ENCODE results near the gene SHFL. TPM values are rescaled to one million over a fixed set of nuclear protein-coding genes. Genes with fewer than 3 reads are reported as not detected.

The SHFL gene
- total RNA-seq, 2 donors from 2014 or later = 65.2 to 68.0 TPM

DNA sequence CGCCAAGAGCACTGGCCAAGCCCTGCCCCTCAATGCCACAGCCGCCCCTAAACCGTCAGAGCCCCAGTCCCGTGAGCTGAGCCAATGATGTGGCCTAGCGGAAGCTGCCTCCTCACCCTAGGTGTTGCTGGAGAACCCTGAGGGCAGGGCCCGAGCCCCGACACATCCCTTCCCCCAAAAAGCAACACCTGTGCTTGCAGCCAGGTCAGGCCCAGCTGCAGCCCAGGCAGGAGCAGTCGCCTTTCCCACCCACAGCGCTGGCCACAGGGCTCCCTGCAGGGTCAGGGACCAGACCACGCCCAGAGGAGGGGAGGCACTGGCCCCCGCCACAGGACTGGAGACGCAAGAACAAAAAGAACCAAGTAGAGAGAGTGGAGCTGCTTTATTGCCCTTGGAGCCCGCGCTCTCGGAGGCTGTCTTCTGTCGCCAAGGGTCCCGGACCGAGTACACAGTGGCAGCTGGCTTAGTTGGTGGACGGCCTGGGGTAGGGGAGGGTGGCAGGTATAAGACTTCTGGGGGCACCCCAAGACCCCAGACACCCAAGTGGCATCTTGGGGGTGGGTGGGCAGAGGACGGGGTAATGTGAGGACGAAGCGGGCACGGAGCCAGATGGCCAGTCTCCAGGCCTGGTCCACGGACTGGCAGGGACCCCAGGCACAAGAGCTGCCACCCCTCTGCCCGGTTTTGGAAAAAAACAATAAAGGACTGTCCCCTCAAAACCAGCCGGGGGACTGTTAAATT, 28.7 kb downstream of the SHFL start:
- no peak for ATAC-seq
- H3K27ac Mint-ChIP-seq = no peak overlapping the region
- H3K27me3 Mint-ChIP-seq = no peaks in the 10 kb centered on the region
- H3K4me3 Mint-ChIP-seq = peak overlapping the region; percentile 25
- DNase-seq = no peak
- H3K9me3 ChIP-seq (ENCODE audit: control insufficient read depth, low read length, poor library complexity, severe bottlenecking) = no peaks in the 10 kb centered on the region
- peaks cover 34% of the 10 kb centered on the region for H3K4me1 Mint-ChIP-seq
- H3K36me3 Mint-ChIP-seq (ENCODE audit: low read depth) = peaks cover 8% of the 10 kb centered on the region

DNA sequence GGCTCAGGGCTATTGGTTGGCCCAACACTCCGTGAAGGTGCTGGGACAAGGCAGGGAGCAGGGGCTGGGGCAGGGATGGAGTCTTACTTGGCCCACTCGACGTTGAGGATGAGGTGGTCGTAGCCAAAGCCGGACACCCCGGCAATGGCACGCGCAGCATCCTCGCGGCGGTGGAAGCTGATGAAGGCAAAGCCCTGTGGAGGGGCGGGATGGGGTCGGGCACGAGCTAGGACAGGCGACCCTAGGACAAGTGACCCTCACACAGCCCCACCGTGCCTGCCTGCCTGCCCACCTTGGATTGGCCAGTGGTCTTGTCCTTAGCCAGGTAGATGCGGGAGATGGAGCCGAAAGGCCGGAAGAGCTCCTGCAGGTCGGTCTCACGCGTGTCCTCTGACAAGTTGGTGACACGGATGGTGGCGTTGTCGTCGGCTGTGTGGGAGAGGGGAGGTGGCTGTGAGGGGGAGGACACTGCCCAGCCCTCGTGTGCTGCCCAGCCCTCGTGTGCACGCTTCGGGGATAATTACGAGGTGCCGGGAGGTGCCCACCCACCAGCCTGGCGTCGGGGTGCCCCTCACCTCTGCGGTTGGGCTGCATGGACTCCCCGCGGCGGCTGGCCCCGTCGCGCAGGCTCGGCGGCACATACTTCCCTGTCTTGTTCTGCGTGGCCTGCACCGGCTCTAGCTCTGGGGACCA, 29.4 kb downstream of the SHFL start:
- no peak overlapping the region for H3K4me3 Mint-ChIP-seq
- H3K36me3 Mint-ChIP-seq (ENCODE audit: low read depth) = peaks cover 7% of the 10 kb centered on the region
- H3K27me3 Mint-ChIP-seq = no peaks in the 10 kb centered on the region
- H3K9me3 ChIP-seq (ENCODE audit: control insufficient read depth, low read length, poor library complexity, severe bottlenecking) = no peaks in the 10 kb centered on the region
- DNase-seq = no peak
- ATAC-seq = no peak
- peak overlapping the region; percentile 8 for H3K27ac Mint-ChIP-seq
- peaks cover 35% of the 10 kb centered on the region for H3K4me1 Mint-ChIP-seq

DNA sequence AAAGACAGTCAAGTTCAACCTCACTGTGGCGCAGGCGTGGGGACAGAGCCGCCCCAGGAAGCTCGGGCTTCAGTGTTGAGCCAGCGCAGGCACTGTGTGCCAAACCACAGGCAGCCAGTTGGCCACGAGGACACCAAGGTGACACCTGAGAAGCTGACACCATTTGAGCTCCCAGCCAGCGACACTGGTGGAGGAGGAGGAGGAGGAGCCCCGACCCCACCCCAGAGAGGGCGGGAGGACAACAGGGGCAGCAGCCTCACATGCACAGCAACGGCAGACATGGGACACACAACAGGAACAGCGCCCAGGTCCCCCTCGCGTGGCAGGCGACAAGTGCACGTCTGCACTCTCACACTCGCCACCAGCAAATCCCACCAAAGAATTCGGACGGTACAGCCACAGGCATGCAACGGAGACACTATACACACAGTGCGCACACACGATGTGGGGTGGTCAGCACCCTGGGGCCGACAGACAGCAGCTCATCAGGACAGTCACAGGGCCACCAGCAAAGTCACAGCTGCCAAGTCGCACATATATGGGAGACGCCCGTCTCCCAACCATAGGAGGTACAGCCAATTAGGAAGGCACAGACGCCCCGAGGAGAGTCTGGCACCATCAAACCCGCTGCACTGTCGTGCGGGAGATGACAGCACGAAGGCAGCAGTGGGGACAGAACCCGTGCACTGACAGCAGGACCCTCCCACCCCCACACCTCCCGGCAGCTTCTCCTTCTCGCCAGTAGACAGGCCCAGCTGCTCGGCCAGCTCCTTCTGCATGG, 30.2 kb downstream of the SHFL start:
- Mint-ChIP-seq H3K4me1 (peaks cover 31% of the 10 kb centered on the region), H3K27ac (peak overlapping the region; percentile 8), H3K36me3 (ENCODE audit: low read depth) (peaks cover 4% of the 10 kb centered on the region), H3K27me3 (no peaks in the 10 kb centered on the region), H3K4me3 (peak overlapping the region; percentile 71)
- ATAC-seq (no peak), DNase-seq (no peak)
- no peaks in the 10 kb centered on the region for H3K9me3 ChIP-seq (ENCODE audit: control insufficient read depth, low read length, poor library complexity, severe bottlenecking)

DNA sequence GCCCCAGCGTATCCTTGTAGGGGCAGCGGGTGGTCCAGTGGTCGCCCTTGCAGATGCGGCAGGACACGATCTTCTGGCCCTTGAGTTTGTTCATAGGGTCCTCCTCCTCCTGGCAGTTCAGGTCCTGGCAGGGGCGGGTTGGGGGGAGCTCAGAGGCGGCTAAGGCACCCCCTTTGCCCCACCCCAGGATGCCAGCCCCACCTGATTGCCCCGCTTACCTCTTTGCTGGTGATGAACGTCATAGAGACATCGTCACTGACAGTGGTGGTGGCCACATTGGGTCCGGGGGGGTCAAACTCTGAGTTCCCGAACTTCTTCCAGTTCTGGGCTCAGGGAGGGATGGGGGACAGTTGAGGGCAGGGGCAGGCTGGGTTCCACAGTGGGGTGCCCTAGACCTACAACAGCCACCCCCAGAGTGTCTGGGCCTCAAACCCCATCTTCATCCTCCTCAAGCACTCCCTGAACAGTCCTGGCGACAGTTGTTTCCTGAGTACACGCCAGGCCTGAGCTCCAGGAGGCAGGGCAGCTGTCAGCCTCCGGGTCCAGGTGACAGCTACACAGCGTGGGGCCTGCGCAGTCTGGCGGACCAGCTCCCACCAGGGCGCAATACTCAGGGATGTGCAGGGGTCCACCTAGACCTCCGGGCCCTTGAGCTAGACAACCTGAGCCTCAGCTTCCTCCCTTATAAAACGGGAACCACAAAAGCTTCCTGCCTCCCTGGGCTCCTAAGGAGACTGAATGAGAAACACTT, 30.9 kb downstream of the SHFL start:
- peaks cover 28% of the 10 kb centered on the region for H3K4me1 Mint-ChIP-seq
- peak overlapping the region; percentile 8 for H3K27ac Mint-ChIP-seq
- peak overlapping the region; percentile 15 for H3K4me3 Mint-ChIP-seq
- no peaks in the 10 kb centered on the region for H3K27me3 Mint-ChIP-seq
- peaks cover 4% of the 10 kb centered on the region for H3K36me3 Mint-ChIP-seq (ENCODE audit: low read depth)
- no peak for ATAC-seq
- DNase-seq = no peak
- no peaks in the 10 kb centered on the region for H3K9me3 ChIP-seq (ENCODE audit: control insufficient read depth, low read length, poor library complexity, severe bottlenecking)

DNA sequence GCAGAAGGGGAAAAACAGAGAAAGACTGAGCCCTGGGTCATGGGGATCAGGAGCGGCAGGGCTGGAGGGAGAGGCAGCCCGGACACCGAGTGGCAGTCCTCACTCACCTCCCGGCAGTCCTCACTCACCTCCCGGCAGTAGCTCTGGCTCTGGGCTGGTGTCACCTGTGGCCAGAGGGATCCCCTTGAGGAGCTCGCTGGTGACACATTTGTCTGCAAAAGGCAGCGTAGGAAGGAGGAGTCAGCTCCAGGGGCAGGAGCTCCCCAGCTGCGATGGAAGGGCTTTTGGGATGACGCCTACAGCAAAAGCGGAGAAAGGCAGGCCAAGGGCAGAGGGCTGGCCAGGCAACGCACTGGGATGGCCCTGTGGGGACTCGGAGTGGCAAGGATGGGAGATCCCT, 32.8 kb downstream of the SHFL start:
- H3K4me3 Mint-ChIP-seq = peak overlapping the region; percentile 93
- H3K4me1 Mint-ChIP-seq = peaks cover 14% of the 10 kb centered on the region
- no peaks in the 10 kb centered on the region for H3K27me3 Mint-ChIP-seq
- no peaks in the 10 kb centered on the region for H3K9me3 ChIP-seq (ENCODE audit: control insufficient read depth, low read length, poor library complexity, severe bottlenecking)
- DNase-seq = no peak
- H3K27ac Mint-ChIP-seq = peak overlapping the region; percentile 91
- H3K36me3 Mint-ChIP-seq (ENCODE audit: low read depth) = peaks cover 4% of the 10 kb centered on the region
- no peak for ATAC-seq

DNA sequence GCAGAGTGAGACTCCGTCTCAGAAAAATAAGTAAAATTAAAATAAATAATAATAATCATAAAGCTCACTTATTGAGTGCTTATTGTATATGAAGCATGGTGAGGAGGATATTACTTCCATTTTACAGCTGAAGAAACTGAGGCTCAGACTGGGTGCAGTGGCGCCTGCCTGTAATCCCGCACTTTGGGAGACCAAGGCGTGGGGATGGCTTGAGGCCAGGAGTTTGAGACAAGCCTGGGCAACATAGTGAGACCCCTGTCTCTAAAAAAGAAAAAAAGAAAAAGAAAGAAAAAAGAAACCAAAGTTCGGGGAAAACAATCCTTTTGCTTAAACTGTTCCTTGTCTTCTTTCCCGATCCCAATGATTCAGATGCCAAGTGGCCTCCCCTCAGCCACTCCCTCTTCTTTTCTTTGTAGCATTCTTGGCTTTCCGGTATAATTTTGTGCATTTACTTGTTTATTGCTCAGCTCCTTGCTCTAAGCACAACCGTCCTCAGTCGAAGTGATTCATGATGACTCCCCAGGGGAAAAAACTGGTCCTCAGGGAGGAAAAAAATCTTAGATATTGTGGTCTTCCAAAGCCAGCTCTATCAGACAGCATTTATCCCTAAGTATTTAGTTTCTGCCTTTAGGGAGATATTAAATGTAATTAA, 34.5 kb downstream of the SHFL start:
- H3K4me3 Mint-ChIP-seq = no peak overlapping the region
- no peaks in the 10 kb centered on the region for H3K27me3 Mint-ChIP-seq
- no peak for ATAC-seq
- no peak for DNase-seq
- H3K36me3 Mint-ChIP-seq (ENCODE audit: low read depth) = peaks cover 3% of the 10 kb centered on the region
- no peaks in the 10 kb centered on the region for H3K9me3 ChIP-seq (ENCODE audit: control insufficient read depth, low read length, poor library complexity, severe bottlenecking)
- no peak overlapping the region for H3K27ac Mint-ChIP-seq
- peaks cover 14% of the 10 kb centered on the region for H3K4me1 Mint-ChIP-seq

DNA sequence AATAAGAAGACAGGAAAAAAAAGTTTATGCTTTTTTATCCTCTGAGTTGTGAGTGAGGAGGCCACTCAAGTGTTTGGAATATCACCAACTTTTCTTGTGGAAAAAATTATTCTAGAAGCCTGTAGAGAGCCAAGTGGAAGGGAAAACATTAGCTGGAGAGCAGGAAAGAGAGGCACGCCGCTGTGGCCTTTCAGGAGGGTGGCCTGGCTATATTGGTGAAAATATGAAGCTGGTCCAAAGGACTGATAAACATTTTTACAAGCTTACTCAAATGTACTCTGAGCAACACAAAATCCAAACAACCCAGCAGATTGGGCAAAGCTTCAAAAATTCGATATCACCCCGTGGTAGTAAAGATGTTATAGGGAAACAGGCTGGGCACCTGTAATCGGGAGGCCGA, 35.9 kb downstream of the SHFL start:
- no peak overlapping the region for H3K4me3 Mint-ChIP-seq
- no peak overlapping the region for H3K27ac Mint-ChIP-seq

DNA sequence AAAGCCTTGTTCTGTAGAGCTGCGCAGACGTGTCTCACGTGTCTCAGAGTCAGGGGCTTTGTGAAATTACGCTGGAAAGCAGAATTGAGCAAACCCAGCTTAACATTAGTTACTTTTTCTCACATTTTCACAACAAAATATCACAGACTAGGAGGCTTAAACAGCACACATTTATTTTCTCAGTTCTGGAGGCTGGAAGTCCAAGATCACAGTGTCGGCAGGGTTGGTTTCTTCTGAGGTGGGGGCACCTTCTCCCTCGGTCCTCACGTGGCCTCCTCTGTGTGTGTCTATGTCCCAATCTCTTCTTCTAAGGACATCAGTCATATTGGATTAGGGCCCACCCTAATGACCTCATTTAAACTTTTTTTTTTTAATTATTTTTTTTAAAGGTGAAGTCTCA, 38.3 kb downstream of the SHFL start:
- peaks cover 7% of the 10 kb centered on the region for H3K4me1 Mint-ChIP-seq
- ATAC-seq = no peak
- H3K9me3 ChIP-seq (ENCODE audit: control insufficient read depth, low read length, poor library complexity, severe bottlenecking) = no peaks in the 10 kb centered on the region
- H3K27ac Mint-ChIP-seq = no peak overlapping the region
- H3K27me3 Mint-ChIP-seq = no peaks in the 10 kb centered on the region
- H3K4me3 Mint-ChIP-seq = no peak overlapping the region
- DNase-seq = no peak
- H3K36me3 Mint-ChIP-seq (ENCODE audit: low read depth) = peaks cover 3% of the 10 kb centered on the region

More for the DNA sequence above, 35.9 kb downstream of the SHFL start:
- ATAC-seq (no peak), DNase-seq (no peak)
- no peaks in the 10 kb centered on the region for H3K27me3 Mint-ChIP-seq
- H3K9me3 ChIP-seq (ENCODE audit: control insufficient read depth, low read length, poor library complexity, severe bottlenecking) = no peaks in the 10 kb centered on the region
- peaks cover 3% of the 10 kb centered on the region for H3K36me3 Mint-ChIP-seq (ENCODE audit: low read depth)
- H3K4me1 Mint-ChIP-seq = peaks cover 12% of the 10 kb centered on the region

DNA sequence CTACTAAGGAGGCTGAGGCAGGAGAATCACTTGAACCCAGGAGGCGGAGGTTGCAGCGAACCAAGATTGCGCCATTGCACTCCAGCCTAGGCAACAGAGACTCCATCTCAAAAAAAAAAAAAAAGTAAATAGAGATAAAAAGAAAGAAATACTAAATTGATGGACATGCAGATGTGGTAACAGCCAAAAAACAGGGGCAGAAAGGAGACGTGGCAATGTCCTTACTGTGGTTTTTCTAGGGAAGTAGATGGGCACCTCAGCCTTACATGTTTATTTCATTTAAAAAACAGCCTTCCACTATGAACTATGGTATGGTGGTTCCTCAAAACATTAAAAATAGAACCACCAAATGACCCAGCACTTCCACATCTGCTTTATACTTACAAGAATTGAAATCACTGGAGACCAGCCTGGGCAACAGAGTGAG, 40.1 kb downstream of the SHFL start:
- Mint-ChIP-seq H3K4me1 (peaks cover 4% of the 10 kb centered on the region), H3K27ac (peak overlapping the region; percentile 45), H3K4me3 (no peak overlapping the region), H3K36me3 (ENCODE audit: low read depth) (no peaks in the 10 kb centered on the region), H3K27me3 (no peaks in the 10 kb centered on the region)
- DNase-seq (no peak), ATAC-seq (peak; percentile 39)
- H3K9me3 ChIP-seq (ENCODE audit: control insufficient read depth, low read length, poor library complexity, severe bottlenecking) = no peaks in the 10 kb centered on the region

DNA sequence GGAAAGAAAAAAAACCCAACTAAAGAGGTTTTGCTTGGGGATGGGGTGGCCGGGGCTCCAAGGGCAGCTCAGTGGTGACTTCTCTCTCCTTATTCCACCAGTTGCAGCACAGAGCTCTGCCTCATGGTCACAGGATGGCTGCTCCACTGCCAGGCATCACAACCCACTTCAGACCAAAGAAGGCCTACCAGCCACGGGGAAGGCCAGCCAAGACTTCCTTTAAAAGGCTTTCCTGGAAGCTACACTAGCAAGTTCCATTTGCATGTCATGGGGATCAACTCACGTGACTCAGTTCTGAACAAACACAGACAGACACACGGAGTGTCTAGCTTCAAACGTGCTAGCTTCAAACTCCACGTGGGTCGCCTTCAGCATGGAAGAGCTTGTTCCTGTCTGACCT, 46.8 kb downstream of the SHFL start:
- Mint-ChIP-seq H3K27ac (no peak overlapping the region), H3K4me3 (no peak overlapping the region), H3K4me1 (peaks cover 5% of the 10 kb centered on the region), H3K36me3 (ENCODE audit: low read depth) (peaks cover 7% of the 10 kb centered on the region), H3K27me3 (no peaks in the 10 kb centered on the region)
- no peaks in the 10 kb centered on the region for H3K9me3 ChIP-seq (ENCODE audit: control insufficient read depth, low read length, poor library complexity, severe bottlenecking)
- DNase-seq (no peak), ATAC-seq (no peak)

DNA sequence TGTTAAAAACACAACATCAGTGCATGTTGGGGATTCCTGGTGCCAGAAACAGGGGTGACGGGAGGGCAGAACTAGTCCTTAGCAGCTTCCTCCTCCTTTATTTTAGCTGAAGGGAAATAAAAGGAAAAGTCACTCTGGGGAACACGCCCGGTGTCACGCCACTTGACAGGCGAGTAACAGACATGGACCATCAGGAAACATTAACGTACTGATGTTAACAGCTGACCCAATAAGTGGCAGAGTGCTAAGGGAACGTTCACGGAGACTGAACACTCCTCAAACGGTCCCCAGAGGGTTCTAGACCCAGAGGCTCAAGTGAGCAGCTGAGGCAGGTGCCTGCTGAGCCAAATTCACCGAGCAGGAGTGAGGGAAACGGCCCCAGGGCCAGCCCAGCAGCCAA, 47.5 kb downstream of the SHFL start:
- Mint-ChIP-seq H3K27me3 (no peaks in the 10 kb centered on the region), H3K36me3 (ENCODE audit: low read depth) (peaks cover 7% of the 10 kb centered on the region), H3K27ac (no peak overlapping the region), H3K4me3 (no peak overlapping the region), H3K4me1 (peaks cover 5% of the 10 kb centered on the region)
- DNase-seq (no peak), ATAC-seq (no peak)
- H3K9me3 ChIP-seq (ENCODE audit: control insufficient read depth, low read length, poor library complexity, severe bottlenecking) = no peaks in the 10 kb centered on the region

DNA sequence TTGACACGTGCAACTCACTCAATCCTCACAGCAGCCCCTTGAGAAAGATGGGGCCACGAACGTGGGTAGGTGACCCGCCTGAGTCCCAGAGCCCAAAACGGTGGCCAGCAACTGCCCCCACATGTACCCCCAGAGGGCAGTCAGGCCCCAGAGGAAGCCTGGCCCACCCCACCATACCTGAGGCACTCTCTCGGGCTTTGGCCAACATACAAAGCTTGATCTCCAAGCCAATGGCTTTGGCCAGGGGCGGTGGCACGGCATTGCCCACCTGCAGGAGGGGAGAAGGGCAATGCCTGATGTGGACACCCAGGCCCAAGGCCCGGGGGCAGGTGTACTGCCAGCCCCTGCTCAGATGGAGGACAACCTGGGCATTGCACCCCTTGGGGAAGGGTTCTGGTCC, 47.9 kb downstream of the SHFL start:
- no peak for ATAC-seq
- no peak overlapping the region for H3K4me3 Mint-ChIP-seq
- no peak for DNase-seq
- no peaks in the 10 kb centered on the region for H3K27me3 Mint-ChIP-seq
- H3K36me3 Mint-ChIP-seq (ENCODE audit: low read depth) = peaks cover 7% of the 10 kb centered on the region
- no peak overlapping the region for H3K27ac Mint-ChIP-seq
- H3K9me3 ChIP-seq (ENCODE audit: control insufficient read depth, low read length, poor library complexity, severe bottlenecking) = no peaks in the 10 kb centered on the region
- H3K4me1 Mint-ChIP-seq = peaks cover 5% of the 10 kb centered on the region

Measured in T-helper 17 cell (primary cell).